ENCODE data around the gene TBX4.

TBX4 gene

GRCh38 chr17:61533797-61534196 is 81.6 kb downstream of the TBX4 start:
- TF ChIP-seq, protein P1, sequence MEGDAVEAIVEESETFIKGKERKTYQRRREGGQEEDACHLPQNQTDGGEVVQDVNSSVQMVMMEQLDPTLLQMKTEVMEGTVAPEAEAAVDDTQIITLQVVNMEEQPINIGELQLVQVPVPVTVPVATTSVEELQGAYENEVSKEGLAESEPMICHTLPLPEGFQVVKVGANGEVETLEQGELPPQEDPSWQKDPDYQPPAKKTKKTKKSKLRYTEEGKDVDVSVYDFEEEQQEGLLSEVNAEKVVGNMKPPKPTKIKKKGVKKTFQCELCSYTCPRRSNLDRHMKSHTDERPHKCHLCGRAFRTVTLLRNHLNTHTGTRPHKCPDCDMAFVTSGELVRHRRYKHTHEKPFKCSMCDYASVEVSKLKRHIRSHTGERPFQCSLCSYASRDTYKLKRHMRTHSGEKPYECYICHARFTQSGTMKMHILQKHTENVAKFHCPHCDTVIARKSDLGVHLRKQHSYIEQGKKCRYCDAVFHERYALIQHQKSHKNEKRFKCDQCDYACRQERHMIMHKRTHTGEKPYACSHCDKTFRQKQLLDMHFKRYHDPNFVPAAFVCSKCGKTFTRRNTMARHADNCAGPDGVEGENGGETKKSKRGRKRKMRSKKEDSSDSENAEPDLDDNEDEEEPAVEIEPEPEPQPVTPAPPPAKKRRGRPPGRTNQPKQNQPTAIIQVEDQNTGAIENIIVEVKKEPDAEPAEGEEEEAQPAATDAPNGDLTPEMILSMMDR (IDR thresholded peaks at IDR 0.05; ENCODE audit: insufficient read depth, low read length, poor library complexity, severe bottlenecking): no peak
- TF ChIP-seq EZH2phosphoT487 (conservative IDR thresholded peaks at IDR 0.05; ENCODE audit: low read length): no peak
- Histone ChIP-seq H3K4me2 (ENCODE audit: low read depth, low read length, poor library complexity, severe bottlenecking) (no peak overlapping the region), H3K4me3 (ENCODE audit: insufficient read depth, low read length, poor library complexity, severe bottlenecking) (no peak overlapping the region), H3K9me2 (replicated peaks; ENCODE audit: insufficient read depth, low read length) (no peaks in the 10 kb centered on the region), H3F3A (ENCODE audit: insufficient read depth) (no peaks in the 10 kb centered on the region), H3K9me3 (ENCODE audit: insufficient read depth, low read length) (no peaks in the 10 kb centered on the region), H3K27ac (ENCODE audit: low read depth, low read length) (no peak overlapping the region), H3K36me3 (ENCODE audit: low read length) (no peaks in the 10 kb centered on the region), H3K9ac (ENCODE audit: low read length) (no peak overlapping the region), H3K27me3 (ENCODE audit: low read length) (no peaks in the 10 kb centered on the region), H2AFZ (ENCODE audit: low read depth, low read length, severe bottlenecking) (no peak overlapping the region), H3K79me2 (ENCODE audit: insufficient read depth, low read length) (no peaks in the 10 kb centered on the region), H4K20me1 (ENCODE audit: low read depth, low read length) (no peaks in the 10 kb centered on the region)

- Histone ChIP-seq H3K4me2 (ENCODE audit: low read depth, low read length, poor library complexity, severe bottlenecking) (no peak overlapping the region), H3K9me2 (replicated peaks; ENCODE audit: insufficient read depth, low read length) (no peaks in the 10 kb centered on the region), H3F3A (ENCODE audit: insufficient read depth) (no peaks in the 10 kb centered on the region), H3K9me3 (ENCODE audit: insufficient read depth, low read length) (no peaks in the 10 kb centered on the region), H3K36me3 (ENCODE audit: low read length) (no peaks in the 10 kb centered on the region), H3K4me3 (ENCODE audit: insufficient read depth, low read length, poor library complexity, severe bottlenecking) (no peak overlapping the region), H3K9ac (ENCODE audit: low read length) (no peak overlapping the region), H4K20me1 (ENCODE audit: low read depth, low read length) (no peaks in the 10 kb centered on the region), H3K79me2 (ENCODE audit: insufficient read depth, low read length) (no peaks in the 10 kb centered on the region), H2AFZ (ENCODE audit: low read depth, low read length, severe bottlenecking) (no peak overlapping the region), H3K27me3 (ENCODE audit: low read length) (no peaks in the 10 kb centered on the region), H3K27ac (ENCODE audit: low read depth, low read length) (no peak overlapping the region)
- TF ChIP-seq EZH2phosphoT487 (conservative IDR thresholded peaks at IDR 0.05; ENCODE audit: low read length): no peak
- TF ChIP-seq, protein P1 (IDR thresholded peaks at IDR 0.05; ENCODE audit: insufficient read depth, low read length, poor library complexity, severe bottlenecking): no peak
Observed at GRCh38 chr17:61534414-61534813, 82.2 kb downstream of the TBX4 start.
